Stimulated activated CD4-positive, alpha-beta T cell treated with anti-CD3 and anti-CD28 coated beads, TNF-alpha, amount 100 ng/mL, for 24 hours (primary cell): Measurements from ENCODE around the gene RIMBP2.

Experiments used
- DNase-seq, 3 experiments: peaks; one replicate each; pipeline ENCODE4 v3.0.0-alpha.2; 2020; ENCODE audit warnings: low read depth in 3 of 3

The RIMBP2 gene

GRCh38 chr12:130538343-130539095 lies 177.6 kb downstream of the RIMBP2 start:
- no peak for DNase-seq

GRCh38 chr12:130537655-130538054 lies 178.4 kb downstream of the RIMBP2 start:
- DNase-seq, result no peak

- DNase-seq, result no peak
These were observed 179.0 kb downstream of the RIMBP2 start for GRCh38 chr12:130537051-130537450.

DNA sequence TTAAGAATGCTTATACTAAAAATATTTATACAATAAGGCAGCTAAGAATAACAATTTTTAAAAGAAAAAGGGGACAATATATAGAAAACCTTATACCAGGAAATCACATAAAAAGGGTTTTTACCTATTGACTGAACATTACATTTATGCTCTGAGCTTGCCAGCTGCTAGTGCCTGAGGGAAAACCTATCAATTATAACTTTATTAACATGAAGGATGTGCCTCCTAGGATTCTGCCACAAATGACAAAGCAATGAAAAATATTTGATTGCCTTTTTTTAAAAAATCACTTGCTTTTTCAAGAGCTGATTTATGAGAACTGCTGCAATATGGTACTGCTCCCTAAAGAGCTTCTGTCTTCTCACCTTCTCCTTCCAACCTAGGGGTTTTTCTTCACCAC lies 185.7 kb downstream of the RIMBP2 start:
- DNase-seq, result no peak

DNA sequence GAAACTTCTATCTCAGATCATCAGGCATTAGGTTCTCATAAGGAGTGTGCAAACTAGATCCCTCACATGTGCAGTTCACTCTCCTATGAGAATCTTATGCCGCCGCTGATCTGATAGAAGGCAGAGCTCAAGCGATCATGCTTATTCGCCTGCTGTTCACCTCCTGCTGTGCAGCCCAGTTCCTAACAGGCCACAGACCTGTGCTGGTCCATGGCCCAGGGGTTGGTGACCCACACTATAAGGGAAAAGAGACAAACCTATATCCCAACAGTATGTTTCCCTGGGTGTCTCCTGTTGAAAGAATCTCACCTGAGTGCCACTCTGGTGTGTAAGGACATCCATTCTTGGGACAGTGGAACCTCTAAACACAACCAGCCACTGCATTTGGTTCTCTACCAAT lies 186.3 kb downstream of the RIMBP2 start:
- DNase-seq, result no peak

DNA sequence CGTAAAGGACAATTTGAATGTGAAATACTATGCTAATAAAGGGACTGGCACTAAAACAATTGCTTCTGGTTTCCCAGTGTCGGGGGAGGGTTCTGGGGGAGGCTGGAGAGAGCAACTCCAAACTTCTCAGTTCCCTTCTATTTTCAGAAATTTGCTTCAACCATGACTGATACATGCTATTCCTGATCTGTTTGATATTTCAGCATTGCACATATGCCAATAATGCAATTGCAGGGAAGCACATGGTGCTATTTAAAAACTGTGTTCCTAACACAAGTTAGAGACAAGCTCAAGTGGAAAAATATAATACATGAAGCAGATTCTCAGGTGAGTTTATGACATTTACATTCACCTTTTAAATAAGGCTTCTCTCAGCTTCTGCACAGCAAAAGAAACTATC lies 188.9 kb downstream of the RIMBP2 start:
- no peak for DNase-seq

GRCh38 chr12:130526813-130527212 lies 189.3 kb downstream of the RIMBP2 start:
- no peak for DNase-seq

- no peak for DNase-seq
These were observed 190.5 kb downstream of the RIMBP2 start for GRCh38 chr12:130525384-130526172.

GRCh38 chr12:130524759-130525158 lies 191.3 kb downstream of the RIMBP2 start:
- DNase-seq, result no peak

- no peak for DNase-seq
These were observed 192.1 kb downstream of the RIMBP2 start for GRCh38 chr12:130523863-130524614.

DNA sequence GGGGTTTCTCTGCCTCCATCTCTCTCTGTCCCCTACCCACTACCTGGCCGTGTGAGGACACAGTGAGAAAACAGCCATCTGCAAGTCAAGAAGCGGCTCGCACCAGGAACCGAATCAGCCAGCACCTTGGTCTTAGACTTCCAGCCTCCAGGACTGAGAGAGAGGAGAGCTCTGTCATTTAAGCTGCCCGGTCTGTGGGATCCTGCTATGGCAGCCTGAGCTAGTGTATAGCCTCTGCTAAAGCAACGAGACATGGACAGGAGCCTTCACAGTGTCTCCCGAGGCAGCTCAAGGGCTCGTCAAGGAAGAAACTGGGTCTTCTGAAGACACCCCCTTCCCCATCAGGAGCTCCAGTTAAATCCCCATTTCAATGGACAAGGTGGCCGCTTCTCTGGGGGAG lies 192.9 kb downstream of the RIMBP2 start:
- DNase-seq, result no peak

GRCh38 chr12:130522244-130522834 lies 193.8 kb downstream of the RIMBP2 start:
- no peak for DNase-seq

- DNase-seq, result no peak
These were observed 194.5 kb downstream of the RIMBP2 start for GRCh38 chr12:130521375-130522124.

DNA sequence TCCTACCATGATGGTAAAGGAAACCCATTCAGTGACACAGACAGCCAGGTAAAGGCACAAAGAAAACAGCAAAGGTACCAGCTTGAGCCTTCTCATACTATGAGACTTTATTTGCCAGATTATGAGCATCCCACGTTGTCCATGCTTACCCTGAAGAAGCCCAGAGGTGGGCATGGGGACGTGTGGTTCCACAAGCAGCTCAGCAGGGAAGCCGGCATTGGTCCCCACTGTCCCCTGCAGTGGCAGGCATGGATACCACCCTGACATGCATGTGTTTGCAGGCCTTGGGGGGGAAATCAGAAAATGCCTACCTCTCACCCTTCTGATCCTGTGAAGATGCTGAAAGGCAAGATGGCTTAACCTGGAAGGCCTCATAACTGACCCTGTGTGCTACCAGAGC lies 195.3 kb downstream of the RIMBP2 start:
- DNase-seq, result no peak

DNA sequence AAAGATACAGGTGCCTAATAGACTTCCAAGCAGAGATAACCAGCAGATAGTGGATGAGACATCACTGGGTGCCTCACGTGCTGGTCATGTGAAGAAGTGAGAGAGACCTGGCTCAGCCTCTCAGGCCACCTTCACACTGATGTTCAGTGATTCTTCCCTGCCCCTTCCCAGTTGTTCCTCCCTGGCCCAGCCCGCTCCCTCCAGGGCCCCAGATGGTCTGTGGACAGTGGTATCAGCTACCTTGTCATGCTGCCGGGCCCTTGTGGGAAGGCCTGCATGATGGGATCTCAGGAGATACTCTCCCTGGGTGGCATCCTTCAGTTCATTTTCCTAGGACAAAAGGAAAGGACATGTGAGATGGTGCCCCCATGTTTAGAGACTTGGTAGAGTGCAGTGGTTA lies 198.5 kb downstream of the RIMBP2 start:
- DNase-seq, result no peak

DNA sequence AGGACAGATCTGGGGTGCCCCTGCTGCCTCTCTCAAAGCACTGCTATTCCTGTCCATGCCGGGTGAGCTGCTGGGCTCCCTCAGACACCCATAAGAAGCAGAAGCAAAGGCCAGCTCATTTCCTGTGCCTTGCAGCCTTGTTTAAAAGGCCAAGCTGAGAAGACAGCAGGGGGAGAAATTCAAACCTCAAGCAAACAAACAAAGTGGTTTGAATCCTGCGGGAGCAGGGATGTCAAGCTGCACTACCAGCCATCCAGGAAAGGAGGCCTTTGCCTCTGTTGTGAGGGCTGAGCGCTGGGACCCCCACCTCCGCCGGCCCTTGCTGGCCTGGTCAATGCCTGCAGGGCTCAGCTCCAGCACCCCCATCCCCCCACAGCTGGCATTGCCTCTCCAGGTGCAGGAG lies 201.9 kb downstream of the RIMBP2 start:
- no peak for DNase-seq

DNA sequence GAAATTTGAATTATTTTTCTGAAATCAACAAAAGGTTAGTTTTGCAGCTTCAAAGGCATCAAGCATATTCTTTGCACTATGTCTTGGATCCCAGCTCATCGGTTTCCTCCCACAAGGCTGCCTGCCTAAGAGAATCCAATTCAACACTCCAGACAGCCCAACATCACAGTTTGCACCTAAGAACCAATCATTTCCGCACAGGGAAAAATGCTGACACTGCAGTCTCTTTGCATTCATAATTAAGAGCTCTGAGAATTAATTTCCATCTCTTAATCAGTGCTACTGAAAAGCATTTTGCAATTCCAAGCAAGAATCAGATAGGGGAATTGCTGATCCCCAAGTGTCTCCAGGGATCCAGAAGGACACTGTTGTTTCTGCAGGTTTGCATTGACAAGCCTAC lies 202.5 kb downstream of the RIMBP2 start:
- no peak for DNase-seq

- DNase-seq, result no peak
These were observed 204.8 kb downstream of the RIMBP2 start for GRCh38 chr12:130511285-130511684.

GRCh38 chr12:130509454-130509853 lies 206.6 kb downstream of the RIMBP2 start:
- no peak for DNase-seq

GRCh38 chr12:130508847-130509246 lies 207.3 kb downstream of the RIMBP2 start:
- no peak for DNase-seq

GRCh38 chr12:130508318-130508717 lies 207.8 kb downstream of the RIMBP2 start:
- no peak for DNase-seq
